PFSK-1 (cell line): ENCODE measurements around the gene NCAPH2.

Source experiments
- POLR2AphosphoS5 ChIP-seq: IDR thresholded peaks from 2 replicates; pipeline ENCODE4 v1.6.1; 2012; ENCODE audit warnings: low read depth, mild to moderate bottlenecking, control low read depth, low read length, moderate library complexity
- SIN3A ChIP-seq: IDR thresholded peaks from 2 replicates; pipeline ENCODE4 v1.6.1; 2012; ENCODE audit warnings: mild to moderate bottlenecking, low read length, moderate library complexity, borderline replicate concordance; ENCODE audit not compliant: insufficient read depth

DNA sequence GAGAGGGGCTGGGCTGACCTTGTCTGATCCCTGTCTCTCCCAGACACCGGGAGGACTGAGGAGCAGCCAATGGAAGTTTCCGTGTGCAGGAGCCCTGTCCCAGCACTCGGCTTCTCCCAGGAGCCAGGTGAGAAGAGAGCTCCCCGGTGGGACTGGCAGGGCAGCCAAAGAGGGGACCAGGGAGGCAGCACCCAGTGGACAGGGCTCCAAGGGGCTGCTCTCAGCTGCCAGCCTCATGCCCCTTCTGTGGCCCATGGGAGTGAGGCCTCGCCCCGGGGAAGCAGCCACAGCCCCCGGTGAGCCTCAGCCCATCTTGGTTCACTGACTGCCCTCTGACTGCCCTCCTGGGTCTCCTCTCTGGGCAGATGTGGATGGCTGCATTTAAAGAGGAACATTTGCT lies 10.6 kb downstream of the NCAPH2 start:
- TF ChIP-seq POLR2AphosphoS5: no peak
- no peak for TF ChIP-seq SIN3A
